ENCODE results near the gene SMIM35.

The SMIM35 gene

GRCh38 chr11:118117790-118118601, 31.2 kb upstream of the SMIM35 start:
- in situ Hi-C loops (cut with MboI; ENCODE audit: low sequenced_read_pairs, unreplicated experiment) = no loop called here
- no peak for TF ChIP-seq CTCF (IDR thresholded peaks at IDR 0.05; ENCODE audit: borderline replicate concordance, control extremely low read depth, extremely low read depth, insufficient read depth, missing control alignments)
- no peak for DNase-seq (ENCODE audit: low spot score)

- no peak for TF ChIP-seq CTCF (IDR thresholded peaks at IDR 0.05; ENCODE audit: borderline replicate concordance, control extremely low read depth, extremely low read depth, insufficient read depth, missing control alignments)
- DNase-seq (ENCODE audit: low spot score) = no peak
- in situ Hi-C loops (cut with MboI; ENCODE audit: low sequenced_read_pairs, unreplicated experiment) = no loop called here
Measured at GRCh38 chr11:118115048-118115447, 28.3 kb upstream of the SMIM35 start.

- in situ Hi-C loops (cut with MboI; ENCODE audit: low sequenced_read_pairs, unreplicated experiment) = no loop called here
- TF ChIP-seq CTCF (IDR thresholded peaks at IDR 0.05; ENCODE audit: borderline replicate concordance, control extremely low read depth, extremely low read depth, insufficient read depth, missing control alignments) = no peak
- no peak for DNase-seq (ENCODE audit: low spot score)
Measured at GRCh38 chr11:118114266-118114665, 27.5 kb upstream of the SMIM35 start.

- DNase-seq (ENCODE audit: low spot score) = no peak
- no peak for TF ChIP-seq CTCF (IDR thresholded peaks at IDR 0.05; ENCODE audit: borderline replicate concordance, control extremely low read depth, extremely low read depth, insufficient read depth, missing control alignments)
- in situ Hi-C loops (cut with MboI; ENCODE audit: low sequenced_read_pairs, unreplicated experiment) = no loop called here
Measured at GRCh38 chr11:118112711-118113430, 26.1 kb upstream of the SMIM35 start.

GRCh38 chr11:118111744-118112035, 24.9 kb upstream of the SMIM35 start:
- DNase-seq (ENCODE audit: low spot score) = no peak
- in situ Hi-C loops (cut with MboI; ENCODE audit: low sequenced_read_pairs, unreplicated experiment) = no loop called here
- no peak for TF ChIP-seq CTCF (IDR thresholded peaks at IDR 0.05; ENCODE audit: borderline replicate concordance, control extremely low read depth, extremely low read depth, insufficient read depth, missing control alignments)

- no peak for DNase-seq (ENCODE audit: low spot score)
- TF ChIP-seq CTCF (IDR thresholded peaks at IDR 0.05; ENCODE audit: borderline replicate concordance, control extremely low read depth, extremely low read depth, insufficient read depth, missing control alignments) = no peak
- in situ Hi-C loops (cut with MboI; ENCODE audit: low sequenced_read_pairs, unreplicated experiment) = no loop called here
Measured at GRCh38 chr11:118111019-118111743, 24.4 kb upstream of the SMIM35 start.
